Activated CD4-positive, alpha-beta T cell treated with anti-CD3 and anti-CD28 coated beads for 24 hours (primary cell): Measurements from ENCODE around the gene CCDC154.

Experiments used
- DNase-seq, 2 donors: peaks; one replicate each; pipeline ENCODE4 v3.0.0-alpha.2; 2020; ENCODE audit warnings: low read depth in 2 of 2

The CCDC154 gene

GRCh38 chr16:1393613-1394176, 50.7 kb downstream of the CCDC154 start:
- DNase-seq, result no peak

- no peak for DNase-seq
These were observed 51.5 kb downstream of the CCDC154 start for GRCh38 chr16:1392826-1393225.

GRCh38 chr16:1390239-1390779, 54.0 kb downstream of the CCDC154 start:
- DNase-seq, result no peak

DNA sequence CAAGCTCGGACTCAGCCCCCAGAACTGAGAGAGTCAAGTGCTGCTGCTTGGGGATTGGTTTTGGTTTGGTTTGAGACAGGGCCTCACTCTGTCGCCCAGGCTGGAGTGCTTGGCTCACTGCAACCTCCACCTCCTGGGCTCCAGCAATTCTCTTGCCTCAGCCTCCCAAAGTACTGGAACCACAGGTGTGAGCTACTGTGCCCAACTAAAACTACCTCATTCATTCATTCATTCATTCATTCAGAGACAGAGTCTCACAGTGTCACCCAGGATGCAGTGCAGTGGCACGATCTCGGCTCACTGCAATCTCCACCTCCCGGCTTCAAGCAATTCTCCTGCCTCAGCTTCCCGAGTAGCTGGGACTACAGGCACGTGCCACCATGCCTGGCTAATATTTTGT, 54.6 kb downstream of the CCDC154 start:
- no peak for DNase-seq

DNA sequence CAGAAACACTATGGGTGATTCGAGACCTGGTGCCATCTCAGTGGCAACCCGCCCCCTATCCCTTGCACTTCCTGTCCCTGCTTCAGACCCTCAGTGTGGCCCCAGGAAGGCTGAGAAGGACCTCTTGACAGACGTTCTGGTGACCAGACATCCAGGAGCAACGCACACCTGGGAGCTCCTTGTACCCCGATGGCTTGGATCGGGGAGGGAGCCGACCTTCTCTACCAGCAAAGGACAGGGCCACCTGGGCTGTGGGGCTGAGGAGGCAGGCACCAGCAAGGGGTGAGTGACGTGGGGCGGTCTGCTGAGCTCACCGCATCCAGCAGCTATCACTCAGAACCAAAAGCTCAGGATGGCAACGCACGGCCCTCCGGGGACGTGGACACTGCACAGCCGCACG, 57.0 kb downstream of the CCDC154 start:
- no peak for DNase-seq

GRCh38 chr16:1385232-1385631, 59.1 kb downstream of the CCDC154 start:
- no peak for DNase-seq
